Breast epithelium (tissue), 3 donors: ENCODE data around the gene IGF2.

Experiments used
- POLR2A ChIP-seq: fragments of 450-650 bp; IDR thresholded peaks from one replicate; pipeline ENCODE4 v1.6.1; 2016; ENCODE audit warnings: antibody characterized with exemption, mild to moderate bottlenecking, moderate library complexity
- POLR2AphosphoS5 ChIP-seq, 3 donors: sonication (generic); formaldehyde crosslinking; IDR thresholded peaks; one replicate each; pipeline ENCODE4 v1.6.1; 2017; ENCODE audit warnings: antibody characterized with exemption in 3 of 3
- TF ChIP-seq, protein P1 (sequence below), 3 donors: fragments of 450-650 bp; IDR thresholded peaks; one replicate each; pipeline ENCODE4 v1.5.1; 2016 to 2017; ENCODE audit warnings: antibody characterized with exemption in 3 of 3, mild to moderate bottlenecking in 3 of 3, moderate library complexity in 3 of 3

GRCh38 chr11:2126520-2127085, 12.6 kb downstream of the IGF2 start:
- TF ChIP-seq POLR2AphosphoS5 (IDR thresholded peaks at IDR 0.05) (no peak), POLR2A (no peak)
- TF ChIP-seq, protein P1, sequence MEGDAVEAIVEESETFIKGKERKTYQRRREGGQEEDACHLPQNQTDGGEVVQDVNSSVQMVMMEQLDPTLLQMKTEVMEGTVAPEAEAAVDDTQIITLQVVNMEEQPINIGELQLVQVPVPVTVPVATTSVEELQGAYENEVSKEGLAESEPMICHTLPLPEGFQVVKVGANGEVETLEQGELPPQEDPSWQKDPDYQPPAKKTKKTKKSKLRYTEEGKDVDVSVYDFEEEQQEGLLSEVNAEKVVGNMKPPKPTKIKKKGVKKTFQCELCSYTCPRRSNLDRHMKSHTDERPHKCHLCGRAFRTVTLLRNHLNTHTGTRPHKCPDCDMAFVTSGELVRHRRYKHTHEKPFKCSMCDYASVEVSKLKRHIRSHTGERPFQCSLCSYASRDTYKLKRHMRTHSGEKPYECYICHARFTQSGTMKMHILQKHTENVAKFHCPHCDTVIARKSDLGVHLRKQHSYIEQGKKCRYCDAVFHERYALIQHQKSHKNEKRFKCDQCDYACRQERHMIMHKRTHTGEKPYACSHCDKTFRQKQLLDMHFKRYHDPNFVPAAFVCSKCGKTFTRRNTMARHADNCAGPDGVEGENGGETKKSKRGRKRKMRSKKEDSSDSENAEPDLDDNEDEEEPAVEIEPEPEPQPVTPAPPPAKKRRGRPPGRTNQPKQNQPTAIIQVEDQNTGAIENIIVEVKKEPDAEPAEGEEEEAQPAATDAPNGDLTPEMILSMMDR (IDR thresholded peaks at IDR 0.05): no peak
